HL-60/S4 treated with phorbol 12-myristate 13-acetate at 8.2 ng/mL for 4 days and 3 days (cell line): ENCODE results near the gene ADAMTS13.
"Not testable (repeated sequence)": the region's sequence is repeated elsewhere in the genome, so short reads cannot be mapped to it uniquely, and the experiment has no call there.

ENCODE experiments used
- in situ Hi-C: fragments of 300-500 bp; cut with MboI; formaldehyde crosslinking; loops from 2 replicates; pipeline ENCODE4 v1.15.0; 2022; ENCODE audit warnings: low sequenced_read_pairs

ADAMTS13 gene

DNA sequence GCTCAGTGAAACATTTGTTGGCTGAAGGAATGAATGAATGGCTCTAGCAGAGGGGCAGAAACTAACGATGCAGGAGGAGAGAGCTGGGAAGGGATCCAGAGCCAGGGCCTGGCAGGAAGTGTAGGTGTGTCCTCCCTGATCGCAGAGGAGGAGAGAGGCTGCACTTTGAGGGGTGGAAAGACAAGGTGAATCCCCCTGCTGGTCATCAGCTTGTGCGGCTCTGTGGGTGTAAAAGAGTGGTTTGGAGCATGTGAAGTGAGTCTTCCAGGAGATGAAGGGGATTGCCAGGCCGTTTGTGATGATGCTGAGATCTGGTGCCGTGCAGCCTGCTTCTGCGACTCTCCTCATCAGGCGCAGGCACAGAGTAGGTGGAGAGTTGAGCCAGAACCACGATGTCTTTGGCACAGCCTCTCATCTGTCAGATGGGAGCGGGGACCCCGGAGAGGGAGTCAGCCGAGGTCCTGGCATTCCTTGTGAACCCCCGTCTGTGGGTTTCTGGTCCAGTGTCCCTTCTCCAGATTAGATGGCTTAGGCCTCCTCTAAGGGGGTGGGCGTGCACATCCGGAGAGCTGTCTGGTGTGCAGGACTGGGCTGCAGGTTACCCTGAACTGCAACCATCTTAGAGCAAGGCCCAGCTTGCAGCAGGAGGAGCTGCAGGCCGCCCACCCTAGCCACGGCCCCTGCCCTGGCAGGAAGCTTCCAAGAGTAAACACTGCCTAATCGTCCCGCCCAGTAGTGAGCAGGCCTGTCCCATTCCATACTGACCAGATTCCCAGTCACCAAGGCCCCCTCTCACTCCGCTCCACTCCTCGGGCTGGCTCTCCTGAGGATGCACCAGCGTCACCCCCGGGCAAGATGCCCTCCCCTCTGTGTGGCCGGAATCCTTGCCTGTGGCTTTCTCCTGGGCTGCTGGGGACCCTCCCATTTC, at the start of gene ADAMTS13:
TSS of gene ADAMTS13 (plus strand) at position 753 of the 928 bp plus-strand sequence. CDS start at position 830, 77 bp downstream.
- in situ Hi-C loops: no loop called here

DNA sequence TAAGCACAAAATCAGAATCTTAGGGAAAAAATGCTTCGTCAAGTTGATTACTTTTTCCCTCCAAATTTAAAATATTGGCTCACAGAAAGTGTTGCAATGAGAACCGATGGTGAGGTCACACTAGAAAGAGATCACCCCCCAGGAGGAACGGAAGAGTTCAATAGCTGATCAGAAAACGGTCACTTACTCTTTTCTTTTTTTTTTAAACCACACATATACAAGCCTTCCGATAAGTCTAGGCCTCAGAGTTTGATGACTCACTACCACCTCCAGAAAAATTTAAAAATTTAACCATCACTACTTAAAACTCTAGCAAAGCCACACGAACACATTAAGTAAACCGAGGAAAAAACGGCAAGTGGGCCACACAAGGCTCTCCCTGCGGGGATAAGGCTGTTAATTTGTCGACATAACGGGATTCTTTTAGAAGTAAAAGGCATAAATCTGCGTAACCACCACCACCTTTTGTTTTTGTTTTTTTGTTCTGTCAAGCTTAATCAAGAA, 47.5 kb upstream of the ADAMTS13 start:
- in situ Hi-C loops: no loop called here

DNA sequence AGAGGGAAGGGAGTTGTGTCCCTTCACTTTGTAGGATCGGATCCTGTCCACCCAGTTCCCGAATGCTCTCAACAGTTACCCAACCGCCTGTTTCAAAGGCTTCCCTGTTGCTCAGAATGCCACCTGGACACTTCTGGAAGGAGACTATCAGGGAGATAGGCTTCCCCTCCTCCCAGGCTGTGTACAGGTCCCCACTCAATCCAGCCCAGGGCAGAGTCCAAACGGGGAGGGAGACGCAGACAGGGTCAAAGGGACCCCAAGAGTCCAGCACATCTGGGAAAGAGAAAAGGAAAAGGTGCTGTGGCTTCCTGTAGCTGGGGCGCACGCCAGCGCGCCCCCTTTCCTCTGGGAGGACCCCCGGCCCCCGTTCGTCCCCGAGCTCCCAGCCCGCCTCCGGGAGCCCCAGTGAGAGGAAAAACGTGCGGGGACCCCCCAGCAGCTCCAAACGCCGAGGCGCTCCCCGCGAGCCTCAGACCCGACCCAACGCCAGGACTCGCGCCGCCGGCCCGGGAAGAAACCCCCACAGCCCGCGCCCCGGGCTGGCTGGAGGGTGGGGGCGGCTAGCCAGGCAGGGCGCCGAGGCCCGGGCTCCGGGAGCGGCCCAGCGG, 46.9 kb upstream of the ADAMTS13 start:
- in situ Hi-C loops: no loop called here

DNA sequence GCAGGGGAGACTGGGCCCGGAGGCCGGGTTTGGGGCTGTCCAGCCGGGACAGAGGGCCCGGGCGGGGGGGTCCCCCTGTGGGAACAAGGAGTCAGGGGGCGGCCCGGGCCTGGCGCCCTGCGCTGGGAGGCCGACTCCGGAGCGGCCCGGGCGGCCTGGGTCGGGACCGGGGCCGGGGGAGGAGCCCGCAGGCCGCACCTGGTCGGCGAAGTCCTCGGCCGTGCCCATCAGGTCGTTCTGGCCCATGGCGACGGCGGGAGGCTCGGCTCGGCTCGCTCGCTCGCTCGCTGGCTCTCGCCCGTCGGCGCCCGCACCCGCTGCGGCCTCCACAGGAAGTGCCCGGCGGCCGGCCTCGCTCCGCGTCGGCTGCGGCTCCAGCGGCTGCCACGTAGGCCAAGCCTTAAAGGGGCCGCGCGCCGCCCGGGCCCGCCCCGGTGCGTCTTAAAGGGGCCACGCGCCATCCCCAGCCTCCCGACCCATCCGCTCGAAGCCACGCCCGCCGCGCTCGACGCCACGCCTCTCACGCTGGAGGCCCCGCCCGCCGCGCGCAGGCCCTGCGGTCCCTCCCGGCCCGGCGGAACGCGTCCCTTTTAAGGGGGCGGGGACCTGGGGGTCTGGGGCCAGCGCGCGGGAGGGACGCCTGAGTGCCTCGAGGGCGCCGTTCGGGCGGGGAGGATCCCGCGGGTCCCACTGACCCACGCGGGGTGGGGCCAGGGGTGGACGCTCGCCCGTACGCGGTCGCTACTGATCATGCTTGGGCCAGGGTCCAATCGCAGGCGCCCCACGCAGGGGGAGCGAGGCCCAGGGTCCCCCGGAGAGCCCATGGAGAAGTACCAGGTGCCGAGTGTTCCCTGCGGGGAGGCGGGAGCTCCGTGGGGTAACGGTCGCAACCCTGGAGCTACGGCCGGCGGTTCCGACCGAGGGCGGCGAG, 46.2 kb upstream of the ADAMTS13 start, which contains the start of the genes STKLD1 and SURF4:
TSS of gene STKLD1 (plus strand) at position 643 of the 931 bp plus-strand sequence. CDS start at position 751, 108 bp downstream.
TSS of gene SURF4 (minus strand) at position 337 of the 931 bp plus-strand sequence. CDS start at position 246, 91 bp downstream.
- in situ Hi-C loops: no loop called here

DNA sequence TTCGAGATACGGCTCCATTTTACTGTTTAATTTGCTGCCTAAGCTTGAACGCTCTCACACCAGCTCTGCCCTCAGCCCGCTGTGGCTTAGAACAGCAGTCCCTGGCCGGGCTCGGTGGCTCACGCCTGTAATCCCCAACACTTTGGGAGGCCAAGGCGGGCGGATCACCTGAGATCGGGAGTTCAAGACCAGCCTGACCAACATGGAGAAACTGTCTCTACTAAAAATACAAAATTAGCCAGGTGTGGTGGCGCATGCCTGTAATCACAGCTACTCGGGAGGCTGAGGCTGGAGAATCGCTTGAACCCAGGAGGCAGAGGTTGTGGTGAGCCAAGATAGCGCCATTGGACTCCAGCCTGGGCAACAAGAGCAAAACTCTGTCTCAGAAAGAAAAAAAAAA, 44.9 kb upstream of the ADAMTS13 start:
- in situ Hi-C loops: not testable (repeated sequence)

DNA sequence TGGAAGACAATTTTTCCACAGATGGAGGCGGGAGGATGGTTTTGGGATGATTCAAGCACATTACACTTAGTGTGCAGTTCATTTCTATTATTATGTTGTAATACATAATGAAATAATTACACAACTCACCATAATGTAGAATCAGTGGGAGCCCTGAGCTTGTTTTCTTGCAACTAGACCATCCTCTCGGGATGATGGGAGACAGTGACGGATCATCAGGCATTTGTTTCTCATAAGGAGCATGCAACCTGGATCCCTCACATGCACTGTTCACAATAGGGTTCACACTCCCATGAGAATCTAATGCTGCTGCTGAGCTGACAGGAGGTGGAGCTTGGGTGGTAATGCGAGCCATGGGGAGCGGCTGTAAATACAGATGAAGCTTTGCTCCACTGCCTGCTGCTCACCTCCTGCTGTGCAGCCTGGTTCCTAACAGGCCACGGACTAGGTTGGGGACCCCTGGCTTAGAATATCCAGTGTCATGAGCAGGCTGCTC, 44.4 kb upstream of the ADAMTS13 start:
- in situ Hi-C loops: no loop called here

DNA sequence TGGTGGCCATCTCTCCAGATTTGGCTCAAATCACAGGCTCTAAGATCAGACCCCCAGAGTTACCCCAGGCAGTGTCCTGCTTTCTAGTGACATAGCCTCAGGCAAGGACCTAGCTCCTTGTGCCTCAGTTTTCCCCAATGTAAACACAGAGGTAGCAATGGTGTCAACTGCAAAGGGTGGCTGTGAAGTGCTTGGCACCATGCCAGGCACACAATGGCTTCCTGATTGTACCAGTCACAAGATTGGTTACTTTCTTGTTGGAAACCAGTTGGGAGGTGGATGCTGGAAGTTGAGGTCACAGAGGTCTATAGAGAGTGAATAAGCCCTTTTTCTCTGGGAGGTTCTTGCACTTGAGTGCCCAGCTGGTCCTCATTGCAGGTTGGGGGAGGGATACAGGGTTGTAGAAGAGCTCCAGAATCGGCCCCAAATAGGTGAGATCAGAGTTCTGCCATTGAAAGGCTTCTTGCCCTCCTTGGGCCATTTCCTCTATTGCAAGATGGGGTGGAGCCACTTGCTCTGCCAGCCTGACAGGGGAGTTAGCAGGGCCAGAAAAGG, 43.7 kb upstream of the ADAMTS13 start:
- in situ Hi-C loops: no loop called here

DNA sequence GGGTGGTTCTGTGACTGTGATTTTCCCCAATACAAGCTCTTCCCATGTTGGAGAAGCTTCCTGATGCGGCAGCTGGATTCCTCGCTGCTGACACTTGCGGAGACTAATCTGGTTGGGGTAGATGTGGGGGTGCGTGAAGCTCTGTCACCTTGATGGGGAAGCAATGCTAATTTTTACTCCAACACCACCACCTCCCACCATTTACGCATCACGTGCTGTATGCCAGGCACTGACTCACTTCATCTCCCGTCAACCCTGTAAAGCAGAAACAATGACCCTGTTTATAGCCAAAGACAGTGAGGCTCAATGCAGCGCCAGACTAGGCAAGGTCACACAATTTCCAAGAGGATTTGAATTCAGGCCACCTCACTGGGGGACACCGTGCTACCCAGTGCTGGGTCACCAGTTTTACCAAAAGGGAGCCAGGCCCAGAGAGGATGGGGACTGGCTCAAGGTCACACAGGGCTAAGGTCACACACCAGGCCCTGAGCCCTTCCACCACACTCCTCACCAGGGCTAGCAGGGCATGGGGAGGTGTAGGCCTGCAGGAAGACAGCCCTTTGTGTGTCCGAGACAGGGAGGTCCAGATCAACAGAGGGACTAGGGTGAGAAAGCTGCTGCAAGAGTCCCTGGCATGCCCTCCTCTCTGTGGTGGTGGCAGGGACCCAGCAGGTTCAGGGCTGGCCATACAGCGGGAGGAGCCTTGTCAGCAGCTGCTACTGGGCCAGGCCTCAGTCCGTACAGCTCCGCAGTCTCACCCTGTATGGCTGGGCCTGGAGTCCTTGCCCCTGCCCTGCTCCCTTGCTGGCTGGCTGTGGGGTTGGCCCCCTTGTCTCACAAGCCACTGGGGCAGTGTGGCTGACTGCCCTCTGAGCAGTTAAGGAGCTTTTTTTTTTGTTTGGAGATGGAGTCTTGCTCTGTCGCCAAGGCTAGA, 42.7 kb upstream of the ADAMTS13 start:
- in situ Hi-C loops: no loop called here

DNA sequence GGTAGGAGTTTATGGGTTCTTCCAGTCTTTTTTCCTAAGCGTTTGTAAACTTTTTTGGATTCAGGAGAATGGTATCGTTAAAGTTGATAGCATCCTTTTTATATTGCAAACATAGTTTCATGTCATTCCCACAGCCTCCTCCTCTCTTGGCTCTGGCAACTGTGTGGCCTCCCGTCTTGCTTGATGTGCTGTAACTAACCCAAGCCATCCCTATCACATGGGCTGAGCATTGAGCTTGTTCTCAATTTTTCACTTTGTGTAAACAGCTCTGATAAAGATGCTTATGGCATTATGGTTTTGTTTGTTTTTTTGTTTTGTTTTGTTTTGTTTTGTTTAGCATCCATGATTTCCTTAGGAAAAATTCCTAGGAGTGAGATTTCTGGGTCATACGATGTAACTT, 41.4 kb upstream of the ADAMTS13 start:
- in situ Hi-C loops: no loop called here

DNA sequence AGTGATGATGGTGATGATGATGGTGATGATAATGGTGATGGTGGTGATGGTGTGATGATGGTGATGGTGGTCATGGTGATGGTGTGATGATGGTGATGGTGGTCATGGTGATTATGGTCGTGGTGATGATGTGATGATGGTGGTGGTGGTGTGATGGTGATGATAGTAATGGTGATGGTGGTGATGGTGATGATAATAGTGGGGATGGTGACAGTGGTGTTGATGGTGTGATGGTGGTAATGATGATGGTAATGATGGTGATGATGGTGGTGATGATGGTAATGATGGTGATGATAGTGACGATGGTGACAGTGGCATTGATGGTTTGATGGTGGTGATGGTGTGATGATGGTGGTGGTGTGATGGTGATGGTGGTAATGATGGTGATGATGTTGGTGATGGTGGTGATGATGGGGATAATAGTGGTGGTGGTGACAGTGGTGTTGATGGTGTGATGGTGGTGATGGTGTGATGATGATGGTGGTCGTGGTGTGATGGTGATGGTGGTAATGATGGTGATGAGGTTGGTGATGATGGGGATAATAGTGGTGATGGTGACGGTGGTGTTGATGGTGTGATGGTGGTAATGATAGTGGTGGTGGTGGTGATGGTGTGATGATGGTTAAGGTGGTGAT, 39.5 kb upstream of the ADAMTS13 start:
- in situ Hi-C loops: no loop called here

DNA sequence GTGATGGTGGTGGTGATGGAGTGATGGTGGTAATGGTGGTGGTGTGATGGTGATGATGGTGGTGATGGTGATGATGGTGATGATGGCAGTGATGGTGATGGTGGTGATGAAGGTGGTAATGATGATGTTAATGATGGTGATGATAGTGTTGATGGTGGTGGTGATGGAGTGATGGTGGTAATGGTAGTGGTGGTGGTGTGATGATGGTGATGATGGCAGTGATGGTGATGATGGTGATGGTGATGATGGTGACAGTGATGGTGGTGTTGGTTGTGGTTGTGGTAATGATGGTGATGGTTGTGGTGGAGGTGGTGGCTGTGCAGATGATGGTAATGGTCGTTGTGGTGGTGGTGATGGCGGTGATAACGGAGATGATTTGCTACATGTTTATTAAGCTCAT, 38.7 kb upstream of the ADAMTS13 start:
- in situ Hi-C loops: no loop called here

DNA sequence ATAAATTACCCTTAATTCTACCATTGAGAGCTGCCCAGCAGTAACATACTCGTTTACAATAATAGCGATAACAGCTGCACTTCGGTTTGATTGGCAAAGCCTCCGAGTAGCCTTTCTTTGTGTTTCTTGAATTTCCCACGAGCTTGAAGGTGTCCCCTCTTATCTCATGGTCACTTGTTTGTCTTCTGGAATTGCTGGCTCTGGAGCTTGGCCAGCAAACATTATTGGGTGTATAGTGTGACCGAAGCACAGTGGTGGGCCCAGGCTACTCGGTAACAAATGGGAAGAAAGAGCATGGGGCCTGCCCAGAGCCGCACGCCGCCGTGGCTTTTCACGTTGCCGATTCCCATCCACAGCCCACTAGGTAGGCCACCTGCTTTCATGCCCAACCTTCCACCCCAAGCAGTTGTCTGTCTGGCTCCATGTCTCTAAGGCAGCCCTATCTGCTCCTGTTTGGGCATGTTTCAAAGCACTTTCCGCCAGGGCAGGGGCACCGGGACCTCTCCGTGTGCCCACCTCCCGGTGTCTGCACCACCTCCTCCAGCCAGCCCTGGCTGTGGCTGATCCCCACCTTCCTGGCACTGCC, 37.3 kb upstream of the ADAMTS13 start:
- in situ Hi-C loops: no loop called here

DNA sequence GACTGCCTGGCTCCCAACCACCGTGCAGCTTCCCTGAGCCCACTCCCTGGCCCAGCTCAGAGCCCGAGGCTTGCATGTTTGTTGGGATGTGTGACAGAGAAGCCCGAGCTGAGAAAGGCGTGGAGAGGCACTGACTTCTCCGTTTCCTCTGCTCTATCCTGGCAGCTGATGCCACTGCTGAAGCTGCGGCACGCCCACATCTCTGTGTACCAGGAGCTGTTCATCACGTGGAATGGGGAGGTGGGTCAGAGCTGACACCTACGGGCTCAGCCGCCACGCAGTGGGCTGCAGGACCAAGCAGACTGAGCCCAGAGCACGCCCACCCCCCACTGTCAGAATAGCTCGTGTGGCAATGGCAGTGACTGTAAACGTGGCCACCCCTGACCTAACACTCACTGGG, 36.7 kb upstream of the ADAMTS13 start:
- in situ Hi-C loops: no loop called here

DNA sequence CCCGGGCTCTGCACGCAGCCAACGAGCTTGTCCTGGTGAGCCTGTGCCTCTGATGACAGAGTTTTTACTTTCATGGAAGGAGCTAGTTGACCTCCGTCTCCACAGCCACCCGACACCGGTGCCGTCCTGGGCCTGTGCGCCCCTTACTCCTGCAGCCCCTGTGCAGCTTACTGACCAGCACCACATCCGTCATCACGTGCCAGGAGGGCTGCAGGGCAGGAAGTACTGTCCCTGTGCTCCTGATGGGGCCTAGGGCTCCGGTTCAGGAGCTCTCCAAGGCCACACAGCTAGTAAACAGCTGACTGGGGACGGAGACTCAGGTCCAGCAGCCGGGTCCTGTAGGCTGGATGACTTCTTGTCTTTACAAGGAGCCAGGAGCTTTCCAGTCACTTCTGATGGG, 35.8 kb upstream of the ADAMTS13 start:
- in situ Hi-C loops: no loop called here

DNA sequence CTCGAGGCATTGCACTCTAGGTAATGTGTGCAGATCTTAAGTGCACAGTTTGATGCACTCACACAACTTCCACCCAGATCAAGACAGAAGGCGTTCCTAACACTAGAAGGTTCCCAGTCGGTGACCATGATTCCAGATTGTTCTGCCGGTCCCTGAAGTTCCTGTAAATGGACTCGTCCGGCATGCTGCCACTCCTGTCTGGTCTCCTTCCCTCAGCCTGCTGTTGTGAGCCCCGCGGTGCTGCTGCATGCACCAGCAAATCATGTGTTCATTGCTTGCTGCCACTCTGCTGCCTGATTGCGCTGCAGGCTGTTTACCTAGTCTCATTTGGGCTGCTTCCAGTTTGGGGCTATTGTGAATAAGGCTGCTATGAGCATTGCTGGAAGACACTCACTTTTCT, 34.5 kb upstream of the ADAMTS13 start:
- in situ Hi-C loops: no loop called here

DNA sequence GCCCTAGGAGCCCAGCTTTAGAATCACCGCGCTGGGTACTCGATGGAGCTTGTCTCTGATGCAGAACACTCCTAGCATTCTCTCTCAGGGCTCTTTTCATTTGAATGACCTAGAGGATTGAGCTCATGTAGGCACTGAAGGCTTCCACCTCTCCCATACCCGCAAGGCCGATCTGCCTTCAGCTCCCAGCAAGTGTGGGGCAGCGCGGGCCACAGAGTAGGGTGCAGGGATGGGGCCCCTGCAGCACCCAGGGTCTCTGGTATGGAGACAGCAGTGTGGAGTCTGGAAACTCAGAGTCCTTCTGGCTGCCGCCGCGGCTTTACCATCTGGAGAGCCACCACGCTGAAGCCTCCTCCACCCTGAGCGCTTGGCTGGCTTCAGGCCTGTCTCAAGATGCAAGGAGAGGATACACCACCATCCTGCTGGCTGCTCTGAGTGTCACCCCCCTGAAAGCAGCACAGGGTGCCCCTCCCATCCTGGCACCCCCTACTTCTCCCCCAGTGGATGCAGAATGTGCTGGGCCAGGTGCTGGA, 33.1 kb upstream of the ADAMTS13 start:
- in situ Hi-C loops: no loop called here

DNA sequence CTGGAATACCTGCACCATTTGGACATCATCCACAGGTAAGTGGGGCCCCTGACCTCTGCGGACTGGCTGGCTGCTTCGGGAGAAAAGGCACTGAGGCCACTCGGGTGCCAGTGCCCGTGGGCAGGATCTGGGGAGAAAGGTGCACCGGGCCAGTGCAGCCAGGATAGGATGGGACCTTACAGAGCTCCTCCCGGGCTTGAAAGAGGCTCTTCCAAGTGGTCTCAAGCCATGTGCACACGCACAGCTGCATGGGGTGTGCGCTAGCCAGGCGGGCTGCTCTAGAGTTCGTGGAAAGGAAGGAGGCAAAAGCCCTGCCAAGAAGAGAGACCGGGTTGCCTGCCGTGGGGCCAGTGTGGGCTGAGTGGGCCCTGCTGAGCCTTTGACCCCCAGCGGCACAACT, 32.6 kb upstream of the ADAMTS13 start:
- in situ Hi-C loops: no loop called here

DNA sequence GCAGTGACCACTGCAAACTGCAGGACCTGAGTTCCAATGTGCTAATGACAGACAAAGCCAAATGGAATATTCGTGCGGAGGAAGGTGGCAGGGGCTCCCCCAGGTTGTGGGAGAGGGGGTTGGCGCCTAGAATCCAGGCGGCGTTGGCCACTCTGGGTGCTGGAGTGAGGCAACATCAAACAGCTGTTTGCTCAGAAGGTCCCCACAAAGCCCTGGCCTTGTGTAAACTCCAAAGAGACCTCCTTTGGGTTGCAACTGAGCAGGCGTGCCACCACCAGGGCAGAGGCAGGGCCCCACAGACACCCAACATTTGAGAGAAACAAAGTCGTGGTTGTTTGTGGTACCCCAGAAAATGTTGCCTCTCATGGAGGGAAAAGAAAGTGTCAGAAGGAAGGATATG, 31.5 kb upstream of the ADAMTS13 start:
- in situ Hi-C loops: no loop called here
